IPS-11a (cell line): Measurements from ENCODE around the gene GAB1.

ENCODE experiments used
- H3K4me3 ChIP-seq: one replicate; pipeline ENCODE4 v1.5.1; 2013; ENCODE audit warnings: low read depth, low read length, control low read depth

The GAB1 gene

GRCh38 chr4:143336781-143337599, at the start of gene GAB1:
GAB1 (plus strand) TSS chr4:143336876; CDS start chr4:143337189, 313 bp downstream.
- H3K4me3 ChIP-seq: peak within 1 kb of the TSS; percentile 83

GRCh38 chr4:143287572-143287923, 49.1 kb upstream of the GAB1 start:
- no peak overlapping the region for H3K4me3 ChIP-seq

GRCh38 chr4:143288171-143288570, 48.5 kb upstream of the GAB1 start:
- no peak overlapping the region for H3K4me3 ChIP-seq

DNA sequence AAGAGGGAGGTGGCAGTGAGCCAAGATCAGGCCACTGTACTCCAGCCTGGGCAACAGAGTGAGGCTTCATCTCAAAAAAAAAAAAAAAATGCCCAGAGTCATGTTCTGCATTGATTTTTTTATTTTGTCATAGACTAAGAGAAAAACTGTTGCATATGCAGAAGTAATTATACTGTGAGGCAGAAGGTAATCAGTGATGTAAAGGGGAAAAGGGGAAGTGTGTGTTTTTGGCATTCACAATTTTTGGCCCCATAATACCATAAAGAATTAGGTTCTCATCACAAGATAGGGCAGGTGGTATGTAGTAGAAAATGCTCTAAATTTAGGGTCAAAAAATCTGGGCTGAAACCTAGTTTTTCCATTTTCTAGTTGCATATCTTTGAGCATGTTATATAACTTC, 47.3 kb upstream of the GAB1 start:
- no peak overlapping the region for H3K4me3 ChIP-seq

- no peak overlapping the region for H3K4me3 ChIP-seq
These were observed 45.4 kb upstream of the GAB1 start for GRCh38 chr4:143291314-143291713.

DNA sequence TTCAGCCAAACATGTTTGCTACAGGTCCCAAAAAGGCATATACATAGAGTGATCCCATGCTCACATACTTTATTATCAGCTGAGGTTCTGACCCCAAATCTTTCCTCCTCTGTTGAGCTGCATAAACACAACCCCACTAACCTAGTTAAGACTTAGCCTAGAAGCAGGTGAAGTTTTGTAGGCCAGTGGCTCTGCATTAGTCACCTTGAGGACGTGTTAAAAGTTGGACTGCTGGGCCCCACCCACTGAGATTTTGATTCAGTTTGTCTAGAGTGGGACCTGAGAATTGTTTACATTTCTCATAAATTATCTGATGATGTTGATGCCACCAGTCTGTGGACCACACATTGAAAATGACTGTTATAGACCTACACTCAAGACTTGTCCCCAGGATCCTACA, 43.8 kb upstream of the GAB1 start:
- no peak overlapping the region for H3K4me3 ChIP-seq

GRCh38 chr4:143294310-143294709, 42.4 kb upstream of the GAB1 start:
- no peak overlapping the region for H3K4me3 ChIP-seq

GRCh38 chr4:143294710-143295275, 41.9 kb upstream of the GAB1 start:
- no peak overlapping the region for H3K4me3 ChIP-seq

- H3K4me3 ChIP-seq: no peak overlapping the region
These were observed 40.1 kb upstream of the GAB1 start for GRCh38 chr4:143296397-143297067.

GRCh38 chr4:143300860-143301259, 35.8 kb upstream of the GAB1 start:
- H3K4me3 ChIP-seq: no peak overlapping the region

DNA sequence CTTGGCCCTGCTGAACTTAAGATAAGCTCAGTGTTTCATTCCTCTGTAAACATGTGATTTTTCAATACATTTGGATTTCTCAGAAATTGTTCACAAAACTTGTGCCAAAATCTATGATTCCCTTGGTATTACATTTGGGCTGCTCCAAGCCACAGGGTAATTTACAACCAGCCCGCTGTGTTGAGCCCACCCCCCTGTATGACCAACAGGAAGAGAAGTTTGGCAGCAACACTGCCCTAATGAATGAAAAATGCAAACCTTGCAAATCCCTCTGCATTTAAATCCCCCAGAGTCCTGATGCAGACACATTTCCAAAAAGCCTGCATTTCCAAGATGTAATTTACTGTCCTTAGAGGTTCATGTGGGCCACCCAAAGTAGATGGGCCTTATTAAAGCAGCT, 34.1 kb upstream of the GAB1 start:
- no peak overlapping the region for H3K4me3 ChIP-seq

DNA sequence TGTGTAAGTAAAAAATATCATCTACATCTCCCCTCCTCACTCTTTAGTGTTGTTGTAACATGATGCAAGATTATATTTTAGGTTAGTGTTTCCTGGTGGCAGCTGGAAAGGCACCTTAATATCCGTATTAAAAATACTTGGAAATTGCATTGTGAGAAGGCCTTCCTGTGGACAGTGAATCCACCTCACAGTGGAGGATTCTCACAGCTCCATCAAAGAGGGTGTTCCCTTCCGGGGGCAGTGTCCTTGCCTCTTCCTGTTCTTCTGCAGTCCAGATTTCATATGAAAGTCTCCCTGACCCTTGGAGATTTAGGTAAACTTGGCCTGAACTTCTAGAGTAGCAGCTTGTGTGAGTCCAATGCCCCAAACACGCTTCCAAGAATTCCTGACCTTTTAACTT, 29.9 kb upstream of the GAB1 start:
- H3K4me3 ChIP-seq: no peak overlapping the region

DNA sequence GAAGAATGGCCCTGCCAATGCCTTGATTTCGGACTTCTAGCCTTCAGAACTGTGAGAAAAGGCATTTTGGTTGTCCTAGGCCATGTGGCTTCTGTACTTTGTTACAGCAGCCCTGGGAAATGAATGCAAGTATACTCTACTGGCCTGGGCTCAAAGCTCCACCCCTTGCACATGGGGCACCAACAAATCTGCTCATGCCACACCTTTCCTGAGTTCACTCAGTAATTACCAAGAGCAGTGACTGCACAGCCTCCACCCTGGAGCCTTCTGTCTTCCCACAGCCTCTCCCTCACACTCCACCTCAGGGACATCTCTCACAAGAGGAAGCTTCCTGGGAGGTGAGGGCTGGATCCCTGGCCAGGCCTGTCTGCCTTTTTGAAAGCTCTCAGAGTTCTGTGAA, 29.1 kb upstream of the GAB1 start:
- H3K4me3 ChIP-seq: no peak overlapping the region

- H3K4me3 ChIP-seq: no peak overlapping the region
These were observed 28.3 kb upstream of the GAB1 start for GRCh38 chr4:143308377-143308776.

DNA sequence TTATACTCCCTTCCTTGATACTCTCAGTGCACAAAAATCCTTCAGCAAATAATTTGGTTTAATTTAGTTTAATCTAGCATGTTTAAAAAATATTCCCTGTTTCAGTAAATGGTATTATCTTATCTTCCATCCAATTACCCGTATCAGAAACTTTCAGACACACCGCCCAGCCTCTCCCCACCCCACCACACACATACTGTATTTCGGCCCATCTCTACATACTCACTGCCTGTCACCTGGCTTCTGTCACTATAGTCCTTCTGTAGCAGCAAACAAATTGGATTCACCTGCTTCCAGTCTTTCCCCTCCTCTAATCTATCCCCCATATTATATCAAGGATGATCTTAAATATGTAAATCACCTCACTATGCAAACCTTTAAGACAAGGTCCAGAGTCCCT, 24.8 kb upstream of the GAB1 start:
- no peak overlapping the region for H3K4me3 ChIP-seq

GRCh38 chr4:143313521-143313920, 23.2 kb upstream of the GAB1 start:
- no peak overlapping the region for H3K4me3 ChIP-seq

DNA sequence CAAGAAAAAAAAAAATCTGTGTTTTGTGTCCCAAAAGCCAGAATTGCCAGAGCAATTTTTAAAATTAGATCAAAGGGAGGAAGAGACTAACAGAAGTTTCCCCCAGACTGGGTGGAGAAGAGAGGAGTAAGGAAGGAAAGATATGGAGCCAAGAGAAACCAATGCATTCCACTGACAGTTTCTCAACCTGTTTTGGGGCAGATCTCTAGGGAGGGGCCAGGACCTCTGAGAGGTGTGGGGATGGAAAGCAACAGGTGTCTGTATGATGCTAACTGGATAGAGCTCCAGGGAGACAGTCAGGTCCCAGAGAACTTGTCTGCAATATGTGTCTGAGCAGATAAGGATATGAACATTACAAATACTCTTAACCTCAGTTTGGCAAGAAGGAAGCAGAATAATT, 22.7 kb upstream of the GAB1 start:
- H3K4me3 ChIP-seq: no peak overlapping the region

DNA sequence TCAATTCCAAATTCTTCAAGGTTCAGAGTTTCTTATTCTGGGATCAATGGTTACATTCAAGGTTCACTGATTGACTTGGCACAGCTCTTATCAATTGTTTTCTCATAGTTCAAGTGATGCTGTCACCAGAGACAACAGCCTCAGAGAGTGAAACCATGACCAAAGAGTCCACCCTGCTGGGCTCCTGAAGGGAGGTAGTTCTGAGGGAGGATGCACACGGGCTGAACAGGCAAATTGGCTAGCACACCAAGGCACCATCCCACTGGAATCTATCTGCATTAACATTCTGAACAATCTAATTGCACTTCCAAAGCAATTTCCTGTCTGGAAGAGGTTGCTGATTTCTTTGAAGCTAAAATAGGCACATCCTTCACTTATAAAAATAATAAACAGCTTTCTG, 16.6 kb upstream of the GAB1 start:
- H3K4me3 ChIP-seq: no peak overlapping the region

GRCh38 chr4:143326735-143327134, 9.9 kb upstream of the GAB1 start:
- H3K4me3 ChIP-seq: no peak overlapping the region

DNA sequence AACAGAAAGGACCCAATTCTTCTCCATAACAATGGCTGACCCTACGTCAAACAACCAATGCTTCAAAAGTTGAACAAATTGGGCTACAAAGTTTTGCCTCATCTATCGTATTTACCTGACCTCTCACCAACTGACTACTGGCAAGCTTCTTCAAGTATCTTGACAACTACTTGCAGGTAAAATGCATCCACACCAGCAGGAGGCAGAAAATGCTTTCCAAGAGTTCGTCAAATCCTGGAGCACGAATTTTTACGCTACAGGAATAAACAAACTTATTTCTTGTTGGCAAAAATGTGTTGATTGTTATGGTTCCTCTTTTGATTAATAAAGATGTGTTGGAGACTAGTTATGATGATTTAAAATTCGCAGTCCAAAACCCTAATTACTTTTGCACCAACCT, 6.7 kb upstream of the GAB1 start:
- H3K4me3 ChIP-seq: no peak overlapping the region

DNA sequence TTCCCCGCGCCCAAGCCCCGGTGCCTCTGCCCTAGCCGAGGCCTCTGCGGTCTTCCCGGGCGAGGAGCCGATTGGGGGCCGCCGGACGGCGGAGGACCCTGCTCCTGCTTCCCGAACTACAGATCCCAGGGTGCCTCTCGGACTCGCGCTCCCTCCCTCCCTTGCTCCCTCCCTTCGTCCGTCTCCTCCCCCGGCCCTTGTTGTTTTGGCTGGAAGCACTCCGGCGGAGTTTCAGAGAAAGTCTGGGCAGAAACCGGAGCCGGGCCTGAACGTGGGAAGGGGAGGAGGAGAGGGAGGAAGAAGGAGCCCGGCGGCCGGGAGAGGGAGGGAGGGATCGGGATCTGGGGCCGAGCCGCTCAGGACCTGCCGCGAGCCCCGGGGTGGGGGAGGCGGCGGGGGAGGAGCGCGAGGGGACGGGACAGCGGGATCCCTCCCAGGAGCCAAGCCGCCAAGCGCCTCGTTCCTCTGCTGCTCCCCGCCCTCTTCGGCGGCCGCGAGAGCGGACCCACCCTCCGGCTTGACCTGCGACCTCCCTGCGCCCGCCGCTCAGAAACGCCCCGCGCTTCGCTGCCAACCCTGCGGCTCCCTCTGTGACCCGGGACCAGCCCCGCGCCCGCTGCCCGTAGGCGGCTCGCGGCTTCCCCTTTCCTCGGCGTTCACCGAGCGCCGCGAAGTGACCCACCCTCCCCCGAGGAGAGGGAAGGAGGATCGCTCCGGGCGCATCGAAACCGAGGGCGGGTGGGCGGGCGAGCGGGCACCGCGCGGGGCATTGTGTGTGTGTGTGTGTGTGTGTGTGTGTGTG, 496 bp upstream of the GAB1 start:
- H3K4me3 ChIP-seq: peak overlapping the region; percentile 83
